Psoas muscle (tissue), 8 donors: Measurements from ENCODE around the gene SLC30A2. TPM values are rescaled to one million over a fixed set of nuclear protein-coding genes. Genes with fewer than 3 reads are reported as not detected.

ENCODE experiments used
- ATAC-seq, 4 donors: fragments of 200-7000 bp; cut with Tn5 transposase; one replicate each; pipeline ENCODE4 v1.9.1; 2020; ENCODE audit warnings: moderate library complexity in 3 of 4, mild to moderate bottlenecking in 2 of 4
- DNase-seq, 2 donors: peaks; one replicate each; pipeline ENCODE4 v3.0.0-alpha.2; 2020
- H3K27ac ChIP-seq: fragments of 200-600 bp; one replicate; pipeline ENCODE4 v1.8.0; 2022
- H3K27me3 ChIP-seq, 3 donors: fragments of 200-600 bp in 1 of 3; one replicate each; pipeline versions ENCODE4 v1.6.1 to v1.8.0; 2013 to 2022; ENCODE audit warnings: low read length in 2 of 3, mild to moderate bottlenecking in 2 of 3, moderate library complexity in 1 of 3; ENCODE audit not compliant: insufficient read depth in 3 of 3
- H3K36me3 ChIP-seq, 2 donors: fragments of 200-600 bp in 1 of 2; one replicate each; pipeline versions ENCODE4 v1.6.1 to v1.8.0; 2013 to 2022; ENCODE audit warnings: low read depth in 1 of 2, mild to moderate bottlenecking in 1 of 2, moderate library complexity in 1 of 2; ENCODE audit not compliant: insufficient read depth in 1 of 2
- H3K4me1 ChIP-seq: fragments of 200-600 bp; one replicate; pipeline ENCODE4 v1.8.0; 2022
- H3K4me3 ChIP-seq: fragments of 200-600 bp; one replicate; pipeline ENCODE4 v1.8.0; 2022; ENCODE audit warnings: mild to moderate bottlenecking
- H3K9me3 ChIP-seq: fragments of 200-600 bp; one replicate; pipeline ENCODE4 v1.8.0; 2022
- CTCF ChIP-seq: fragments of 200-600 bp; IDR thresholded peaks from one replicate; pipeline ENCODE4 v1.8.0; 2022; ENCODE audit warnings: antibody characterized with exemption
- WGBS, 3 donors: extraction: QIAGEN DNeasy Blood & Tissue Kit; methylation state at CpG; one replicate each; pipeline versions ENCODE4 v1.1.6 to v1.1.7; 2013; 5-methylcytosine and 5-hydroxymethylcytosine counted together
- intact Hi-C, 2 donors: fragments of 100-400 bp; cut with DNase I; formaldehyde crosslinking; loops; one replicate each; pipeline versions ENCODE4 v1.11.0 to v1.14.2; 2022
- polyA plus RNA-seq, 3 donors: library from polyadenylated mRNA; stranded (reverse); fragments of 200-250 nt; gene quantifications; one replicate each; pipeline ENCODE4 v1.2.3, GENCODE V29; 2013
- total RNA-seq, 4 donors: library from RNA; stranded (reverse); fragmentation: NEBNext Ultra II Directional in 2 of 4; extraction: Animal tissue kit (Norgen Biotek cat#: 25700) in 2 of 4; gene quantifications; one replicate each; pipeline versions ENCODE4 v1.2.1 to v1.2.4, GENCODE V29; 2021 to 2023
- donor health status: healthy with polysubstance abuse.
- donor health status: DM: no; HTN: no; CAD: no; lungs with moderate emphysema.
- donor health status: Bipolar disorder and iron deficiency.
- donor health status: healthy.
- donor health status: DM: yes; HTN: yes; CAD: no.
- donor health status: DM: no; HTN: no; CAD: no.
- donor health status: DM: no; HTN: no; CAD: no.
- donor health status: DM: yes; HTN: yes; CAD: no.

SLC30A2 gene
- total and polyA plus RNA-seq, 7 donors, result 0.21 to 7.8 (median 1.2) TPM

GRCh38 chr1:26055041-26055440 lies 9.1 kb upstream of the SLC30A2 start:
- Histone ChIP-seq H3K4me3 (no peak overlapping the region), H3K36me3 (peaks cover 10 to 93% of the 10 kb centered on the region in 2 donors), H3K27me3 (no peaks in the 10 kb centered on the region), H3K9me3 (no peaks in the 10 kb centered on the region), H3K27ac (peak overlapping the region; percentile 88), H3K4me1 (peaks cover 35% of the 10 kb centered on the region)
- intact Hi-C loops, result no loop called here
- DNase-seq (peak in 1 of 2 donors; percentile 53), ATAC-seq (peak in 2 of 4 donors; percentile 0 to 3)
- TF ChIP-seq CTCF, result no peak
- 62 to 69% (median 64%) methylated on average over 2 of the region's 2 CpGs for WGBS, 3 donors

- peaks cover 27% of the 10 kb centered on the region for H3K4me1 ChIP-seq
- DNase-seq (peak in 1 of 2 donors; percentile 69), ATAC-seq (peak in 1 of 4 donors; percentile 1)
- peaks cover 10 to 82% of the 10 kb centered on the region in 2 donors for H3K36me3 ChIP-seq
- TF ChIP-seq CTCF, result no peak
- no peak overlapping the region for H3K4me3 ChIP-seq
- intact Hi-C loops, result no loop called here
- H3K27ac ChIP-seq, result peak overlapping the region; percentile 88
- 39 to 42% (median 40%) methylated on average over 16 of the region's 16 CpGs for WGBS, 3 donors
- no peaks in the 10 kb centered on the region for H3K9me3 ChIP-seq
- no peaks in the 10 kb centered on the region for H3K27me3 ChIP-seq
Observed at GRCh38 chr1:26053718-26054560, 8.0 kb upstream of the SLC30A2 start.

- Histone ChIP-seq H3K27ac (peak overlapping the region; percentile 88), H3K27me3 (peaks cover 0 to 6% (median 0%) of the 10 kb centered on the region in 3 donors), H3K4me1 (peaks cover 14% of the 10 kb centered on the region), H3K36me3 (peaks cover 6 to 46% of the 10 kb centered on the region in 2 donors), H3K4me3 (no peak overlapping the region), H3K9me3 (no peaks in the 10 kb centered on the region)
- intact Hi-C loops, result no loop called here
- ATAC-seq, result peak in 3 of 4 donors; percentile 2 to 11 (median 5)
- WGBS, 3 donors, result 57 to 84% (median 66%) methylated on average over 6 of the region's 6 CpGs
- no peak for TF ChIP-seq CTCF
- DNase-seq, result no peak
Observed at GRCh38 chr1:26050248-26050640, 4.3 kb upstream of the SLC30A2 start.

- Histone ChIP-seq H3K4me1 (peaks cover 14% of the 10 kb centered on the region), H3K4me3 (no peak overlapping the region), H3K27ac (peak overlapping the region; percentile 88), H3K27me3 (peaks cover 0 to 8% (median 0%) of the 10 kb centered on the region in 3 donors), H3K9me3 (no peaks in the 10 kb centered on the region), H3K36me3 (peaks cover 6 to 40% of the 10 kb centered on the region in 2 donors)
- intact Hi-C loops, result no loop called here
- WGBS, 3 donors, result 32 to 57% (median 34%) methylated on average over 10 of the region's 10 CpGs
- TF ChIP-seq CTCF, result no peak
- ATAC-seq, result peak; percentile 21 to 71 (median 53)
- peak; percentile 41 to 90 for DNase-seq
Observed at GRCh38 chr1:26049531-26050247, 3.8 kb upstream of the SLC30A2 start.
